Measurements from ENCODE around the gene RHOV. TPM values are rescaled to one million over a fixed set of nuclear protein-coding genes. Genes with fewer than 3 reads are reported as not detected.

The RHOV gene
- total and polyA plus RNA-seq, 8 donors = 0.31 to 1.5 (median 0.56) TPM

DNA sequence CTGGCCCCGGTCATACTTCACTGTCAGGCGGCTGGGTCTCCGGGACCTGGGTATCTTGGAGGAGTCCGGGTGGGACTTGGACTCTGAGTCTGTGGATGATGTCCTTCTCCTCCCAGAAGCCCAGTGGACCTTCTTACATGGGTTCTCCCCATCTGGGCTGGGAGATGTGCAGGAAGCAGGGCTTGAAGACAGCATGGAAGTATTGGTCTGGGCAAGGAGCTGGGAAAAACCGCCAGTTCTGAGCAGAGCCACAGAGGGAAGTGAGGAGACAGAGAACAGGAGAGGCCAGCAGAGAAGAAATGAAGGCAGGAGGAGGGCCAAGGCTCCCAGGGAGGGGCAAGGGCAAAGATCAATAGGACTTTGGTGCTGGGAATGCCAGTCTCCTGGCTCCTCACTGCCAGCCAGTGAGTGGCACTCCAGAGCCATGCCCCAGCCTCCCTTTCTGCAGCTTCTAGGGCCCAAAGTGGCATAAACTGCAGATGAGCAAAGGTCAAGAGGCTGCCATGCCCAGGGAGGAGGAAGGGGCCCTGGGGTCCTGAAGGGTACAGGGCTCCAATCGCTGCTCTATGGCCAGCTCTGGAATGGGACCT, 45.5 kb downstream of the RHOV start, which contains the start of gene PPP1R14D:
Gene PPP1R14D (minus strand): TSS at position 262 of the 590 bp plus-strand sequence. CDS start 67 bp downstream, at position 195.
- H3K27ac ChIP-seq = no peak within 1 kb of the TSS
- H3K27me3 ChIP-seq = no peaks in the 10 kb centered on the region
- DNase-seq = no peak
- TF ChIP-seq, protein P1, sequence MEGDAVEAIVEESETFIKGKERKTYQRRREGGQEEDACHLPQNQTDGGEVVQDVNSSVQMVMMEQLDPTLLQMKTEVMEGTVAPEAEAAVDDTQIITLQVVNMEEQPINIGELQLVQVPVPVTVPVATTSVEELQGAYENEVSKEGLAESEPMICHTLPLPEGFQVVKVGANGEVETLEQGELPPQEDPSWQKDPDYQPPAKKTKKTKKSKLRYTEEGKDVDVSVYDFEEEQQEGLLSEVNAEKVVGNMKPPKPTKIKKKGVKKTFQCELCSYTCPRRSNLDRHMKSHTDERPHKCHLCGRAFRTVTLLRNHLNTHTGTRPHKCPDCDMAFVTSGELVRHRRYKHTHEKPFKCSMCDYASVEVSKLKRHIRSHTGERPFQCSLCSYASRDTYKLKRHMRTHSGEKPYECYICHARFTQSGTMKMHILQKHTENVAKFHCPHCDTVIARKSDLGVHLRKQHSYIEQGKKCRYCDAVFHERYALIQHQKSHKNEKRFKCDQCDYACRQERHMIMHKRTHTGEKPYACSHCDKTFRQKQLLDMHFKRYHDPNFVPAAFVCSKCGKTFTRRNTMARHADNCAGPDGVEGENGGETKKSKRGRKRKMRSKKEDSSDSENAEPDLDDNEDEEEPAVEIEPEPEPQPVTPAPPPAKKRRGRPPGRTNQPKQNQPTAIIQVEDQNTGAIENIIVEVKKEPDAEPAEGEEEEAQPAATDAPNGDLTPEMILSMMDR (IDR thresholded peaks at IDR 0.05) = no peak
- intact Hi-C loops (cut with DNase I) = no loop called here
- H3K4me1 ChIP-seq = no peaks in the 10 kb centered on the region
- H3K9me3 ChIP-seq = no peaks in the 10 kb centered on the region
- H3K4me3 ChIP-seq = no peak within 1 kb of the TSS
- no peaks in the 10 kb centered on the region for H3K36me3 ChIP-seq
- no peak for ATAC-seq

DNA sequence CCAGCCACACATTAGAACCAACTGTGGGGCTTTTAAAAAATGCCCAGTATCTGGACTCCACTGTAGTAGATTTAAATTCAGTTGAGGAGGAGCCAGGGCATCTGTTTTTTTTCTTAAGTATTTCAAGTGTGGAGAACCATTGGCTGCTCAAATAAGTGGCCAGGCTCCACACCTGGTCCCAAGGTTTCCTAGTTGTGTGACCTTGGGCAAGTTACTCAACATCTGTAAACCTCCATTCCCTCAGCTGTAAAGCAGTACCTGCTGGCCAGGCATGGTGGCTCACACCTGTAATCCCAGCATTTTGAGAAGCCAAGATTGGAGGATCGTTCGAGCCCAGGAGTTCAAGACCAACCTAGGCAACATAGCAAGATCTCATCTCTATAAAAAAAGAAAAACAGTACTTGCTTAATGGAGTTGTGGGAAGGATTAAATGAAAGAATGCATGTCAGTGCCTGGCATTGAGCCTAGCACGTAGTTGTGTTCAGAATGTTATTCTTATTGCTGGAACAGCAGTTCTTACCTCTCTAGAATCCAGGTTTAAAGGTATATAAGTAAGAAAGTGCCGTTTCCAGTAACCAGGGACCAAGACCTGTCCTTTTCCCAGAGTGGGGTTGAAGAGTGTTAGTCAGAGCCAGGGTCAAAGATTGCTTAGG, 47.5 kb downstream of the RHOV start:
- no peaks in the 10 kb centered on the region for H3K4me1 ChIP-seq
- H3K27me3 ChIP-seq = no peaks in the 10 kb centered on the region
- no peak overlapping the region for H3K27ac ChIP-seq
- TF ChIP-seq, protein P1 (IDR thresholded peaks at IDR 0.05) = no peak
- H3K36me3 ChIP-seq = no peaks in the 10 kb centered on the region
- DNase-seq (no peak), ATAC-seq (no peak)
- intact Hi-C loops (cut with DNase I) = no loop called here
- no peak overlapping the region for H3K4me3 ChIP-seq
- H3K9me3 ChIP-seq = no peaks in the 10 kb centered on the region

DNA sequence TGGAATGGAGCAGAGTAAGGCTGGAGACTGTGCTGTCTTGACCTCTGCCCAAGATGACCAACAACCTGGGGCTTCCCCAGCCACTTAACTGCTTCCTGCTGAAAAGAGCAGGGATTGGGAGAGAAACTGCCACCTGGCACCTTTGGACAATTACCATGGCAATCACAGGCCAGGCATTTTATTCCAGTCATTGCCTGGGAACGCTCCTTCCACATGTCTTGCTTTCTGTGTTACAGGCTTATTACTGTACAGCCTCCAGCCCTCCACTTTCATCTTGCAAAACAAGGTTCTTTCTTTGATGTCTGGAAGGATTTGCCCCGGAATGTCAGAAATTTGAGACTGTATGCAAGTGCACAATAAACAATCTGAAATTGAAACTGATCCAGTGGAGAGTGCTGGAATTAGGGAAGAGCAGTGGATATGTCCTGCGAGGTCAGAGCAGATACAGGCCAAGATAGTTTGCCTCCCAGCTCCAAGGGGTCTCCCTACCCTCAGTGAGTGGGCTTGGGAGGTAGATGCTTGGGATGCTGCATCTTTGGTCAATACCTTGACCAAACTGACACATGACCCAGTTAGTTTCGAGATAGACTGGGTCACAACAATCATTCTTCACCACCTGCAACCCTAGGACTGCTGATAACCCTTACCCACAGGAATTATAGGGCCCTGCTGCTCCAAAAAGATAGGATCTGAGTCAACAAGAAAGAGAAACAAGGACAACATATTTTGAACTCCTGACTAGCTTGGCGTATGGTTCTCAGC, 48.2 kb downstream of the RHOV start:
- no peaks in the 10 kb centered on the region for H3K4me1 ChIP-seq
- H3K4me3 ChIP-seq = no peak overlapping the region
- DNase-seq (no peak), ATAC-seq (peak; percentile 74)
- no peaks in the 10 kb centered on the region for H3K27me3 ChIP-seq
- TF ChIP-seq, protein P1 (IDR thresholded peaks at IDR 0.05) = no peak
- intact Hi-C loops (cut with DNase I) = no loop called here
- no peak overlapping the region for H3K27ac ChIP-seq
- H3K36me3 ChIP-seq = no peaks in the 10 kb centered on the region
- H3K9me3 ChIP-seq = no peaks in the 10 kb centered on the region

DNA sequence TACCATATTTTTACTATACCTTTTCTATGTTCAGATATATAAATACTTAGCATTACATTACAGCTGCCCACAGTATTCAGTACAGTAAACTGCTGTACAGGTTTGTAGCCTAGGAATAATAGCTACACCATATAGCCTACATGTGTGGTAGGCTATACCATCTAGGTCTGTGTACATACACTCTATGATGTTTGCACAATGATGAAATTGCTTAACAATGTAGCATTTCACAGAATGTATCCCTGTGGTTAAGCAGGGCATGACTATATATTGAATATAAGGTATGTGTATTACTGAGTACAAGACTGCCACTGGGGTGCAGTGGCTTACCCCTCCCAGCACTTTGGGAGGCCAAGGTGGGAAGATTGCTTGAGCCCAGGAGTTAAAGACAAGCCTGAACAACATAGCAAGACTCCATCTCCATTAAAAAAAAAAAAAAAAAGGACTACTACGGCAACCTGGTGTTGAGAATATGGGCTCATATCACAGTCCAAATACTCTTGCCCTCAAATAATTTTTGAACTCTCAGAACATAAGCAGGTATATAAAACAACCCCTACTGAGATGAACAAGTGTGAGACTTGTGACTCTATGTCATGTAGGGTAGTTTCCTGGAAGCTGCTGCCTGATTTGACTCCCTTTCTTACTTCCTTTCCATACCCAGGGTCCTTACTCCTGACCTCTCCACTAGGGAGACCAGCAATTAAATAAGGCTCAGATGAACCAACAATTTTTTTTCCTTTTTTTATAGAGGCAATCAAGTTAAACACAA, 50.3 kb downstream of the RHOV start:
- DNase-seq (no peak), ATAC-seq (no peak)
- no peaks in the 10 kb centered on the region for H3K4me1 ChIP-seq
- TF ChIP-seq, protein P1 (IDR thresholded peaks at IDR 0.05) = no peak
- intact Hi-C loops (cut with DNase I) = no loop called here
- no peak overlapping the region for H3K27ac ChIP-seq
- no peaks in the 10 kb centered on the region for H3K27me3 ChIP-seq
- no peaks in the 10 kb centered on the region for H3K36me3 ChIP-seq
- H3K4me3 ChIP-seq = no peak overlapping the region
- no peaks in the 10 kb centered on the region for H3K9me3 ChIP-seq

Other genes starting within 250 kb of the RHOV start
- 1 to 10 TPM; 4.4 to 4.8 TPM for gene RAD51, start 179.1 kb downstream of the RHOV start, total RNA-seq
- 10 to 100 TPM in 5 of 6 donors, 1 to 10 TPM in 1; 8.9 to 15.6 (median 13.0) TPM for gene RAD51, start 179.1 kb downstream of the RHOV start, polyA plus RNA-seq (ENCODE audit: insufficient read length in 6 of 6)
- 10 to 100 TPM; 60.4 to 83.1 TPM for gene RMDN3, start 119.0 kb downstream of the RHOV start, total RNA-seq
- gene RMDN3, start 119.0 kb downstream of the RHOV start, polyA plus RNA-seq (ENCODE audit: insufficient read length in 6 of 6) = 10 to 100 TPM; 30.8 to 40.1 (median 33.9) TPM
- gene GCHFR, start 110.2 kb downstream of the RHOV start, total RNA-seq = 10 to 100 TPM; 42.1 to 61.5 TPM
- 10 to 100 TPM; 12.7 to 18.6 (median 15.7) TPM for gene GCHFR, start 110.2 kb downstream of the RHOV start, polyA plus RNA-seq (ENCODE audit: insufficient read length in 6 of 6)
- under 1 TPM; 0.32 to 0.71 TPM for gene C15orf62, start 104.3 kb downstream of the RHOV start, total RNA-seq
- gene C15orf62, start 104.3 kb downstream of the RHOV start, polyA plus RNA-seq (ENCODE audit: insufficient read length in 6 of 6) = 1 to 10 TPM; 3.2 to 4.6 (median 4.0) TPM
- 10 to 100 TPM; 23.6 to 26.2 TPM for gene ZFYVE19, start 67.1 kb downstream of the RHOV start, total RNA-seq
- 10 to 100 TPM; 29.4 to 32.3 (median 30.6) TPM for gene ZFYVE19, start 67.1 kb downstream of the RHOV start, polyA plus RNA-seq (ENCODE audit: insufficient read length in 6 of 6)
- 10 to 100 TPM; 24.3 to 32.6 TPM for gene DNAJC17, start 66.8 kb downstream of the RHOV start, total RNA-seq
- gene DNAJC17, start 66.8 kb downstream of the RHOV start, polyA plus RNA-seq (ENCODE audit: insufficient read length in 6 of 6) = 10 to 100 TPM; 36.1 to 50.1 (median 44.0) TPM
- gene PPP1R14D, start 45.5 kb downstream of the RHOV start, total RNA-seq = under 1 TPM in 1 of 2 donors, not detected in 1; 0.47 TPM
- gene PPP1R14D, start 45.5 kb downstream of the RHOV start, polyA plus RNA-seq (ENCODE audit: insufficient read length in 6 of 6) = under 1 TPM; 0.20 to 0.50 (median 0.32) TPM
- 100 to 1,000 TPM; 102 to 160 TPM for gene SPINT1, start 30.2 kb downstream of the RHOV start, total RNA-seq
- 10 to 100 TPM; 51.8 to 72.8 (median 63.6) TPM for gene SPINT1, start 30.2 kb downstream of the RHOV start, polyA plus RNA-seq (ENCODE audit: insufficient read length in 6 of 6)
- gene VPS18, start 20.2 kb upstream of the RHOV start, total RNA-seq = 10 to 100 TPM; 26.3 to 29.0 TPM
- 10 to 100 TPM in 5 of 6 donors, 1 to 10 TPM in 1; 9.2 to 13.7 (median 12.9) TPM for gene VPS18, start 20.2 kb upstream of the RHOV start, polyA plus RNA-seq (ENCODE audit: insufficient read length in 6 of 6)
- 10 to 100 TPM; 10.4 to 18.1 TPM for gene DLL4, start 55.1 kb upstream of the RHOV start, total RNA-seq
- 10 to 100 TPM; 15.9 to 23.7 (median 19.0) TPM for gene DLL4, start 55.1 kb upstream of the RHOV start, polyA plus RNA-seq (ENCODE audit: insufficient read length in 6 of 6)
- 1 to 10 TPM; 3.5 to 5.8 TPM for gene CHAC1, start 79.2 kb upstream of the RHOV start, total RNA-seq
- 1 to 10 TPM in 5 of 6 donors, under 1 TPM in 1; 0.78 to 1.6 (median 1.1) TPM for gene CHAC1, start 79.2 kb upstream of the RHOV start, polyA plus RNA-seq (ENCODE audit: insufficient read length in 6 of 6)
- 10 to 100 TPM; 20.1 to 31.0 TPM for gene INO80, start 242.0 kb upstream of the RHOV start, total RNA-seq
- 10 to 100 TPM; 23.7 to 27.6 (median 26.0) TPM for gene INO80, start 242.0 kb upstream of the RHOV start, polyA plus RNA-seq (ENCODE audit: insufficient read length in 6 of 6)

Measured in left lung (tissue), 10 donors.